Endothelial cell of umbilical vein (primary cell): ENCODE data around the gene ABLIM1. TPM values are rescaled to one million over a fixed set of nuclear protein-coding genes. Genes with fewer than 3 reads are reported as not detected.

Source experiments
- BruUV-seq: library from RNA; stranded (reverse); fragments of 400-500 nt; replicated peaks from 2 replicates; lab custom pipeline; 2021; lab: Mats Ljungman, UMichigan
- CTCF ChIA-PET: fragments of 300-600, 350-600 bp; sonication (Branson Sonifier 250); formaldehyde crosslinking; loops from one replicate; lab custom pipeline; 2021; ENCODE audit warnings: antibody characterized with exemption, inconsistent platforms; lab: Charles Lee
- POLR2A ChIA-PET: fragments of 300-600, 350-600 bp; sonication (Branson Sonifier 250); formaldehyde crosslinking; loops from one replicate; lab custom pipeline; 2021; ENCODE audit warnings: antibody characterized with exemption, inconsistent platforms; lab: Charles Lee
- DNase-seq: peaks from one replicate; pipeline ENCODE4 v3.0.0-alpha.2; 2011; ENCODE audit warnings: low read depth, low spot score
- FAIRE-seq: peaks from 2 replicates; lab custom pipeline; 2011; peaks lifted over from hg19 to GRCh38; lab: Jason Lieb, UNC
- H2AFZ ChIP-seq: 2 replicates; pipeline ENCODE4 v1.6.0; 2012; ENCODE audit warnings: low read depth, low read length, control low read depth, inconsistent platforms
- H3K27ac ChIP-seq: 2 replicates; pipeline ENCODE4 v1.5.1; 2011; ENCODE audit warnings: low read depth, mild to moderate bottlenecking, control low read depth, low read length, moderate library complexity; ENCODE audit not compliant: insufficient read depth
- H3K27me3 ChIP-seq, 2 experiments: 2 replicates each; pipeline versions ENCODE4 v1.6.0 to v1.6.1; 2011; ENCODE audit warnings: low read length in 2 of 2, mixed read lengths in 1 of 2; ENCODE audit not compliant: control insufficient read depth in 2 of 2, insufficient read depth in 2 of 2
- H3K36me3 ChIP-seq, 2 experiments: 2 replicates in 1 of 2; 3 replicates in 1 of 2; pipeline ENCODE4 v1.5.1; 2011; ENCODE audit warnings: low read length in 2 of 2, mild to moderate bottlenecking in 1 of 2, moderate library complexity in 1 of 2; ENCODE audit not compliant: control insufficient read depth in 2 of 2, insufficient read depth in 2 of 2; ENCODE audit errors: extremely low read depth in 1 of 2
- H3K4me1 ChIP-seq: 3 replicates; pipeline ENCODE4 v1.5.1; 2011; ENCODE audit warnings: mild to moderate bottlenecking, low read length; ENCODE audit not compliant: control insufficient read depth, insufficient read depth; ENCODE audit errors: extremely low read depth
- H3K4me2 ChIP-seq: 2 replicates; pipeline ENCODE4 v1.6.1; 2011; ENCODE audit warnings: low read length, control low read depth, mixed read lengths; ENCODE audit not compliant: insufficient read depth
- H3K4me3 ChIP-seq, 3 experiments: fragments of 200-600 bp in 1 of 3; sonication (generic), shearing (Covaris generic) in 1 of 3; replicated peaks in 1 of 3; 2 replicates each; pipeline ENCODE4 v1.5.1; 2011 to 2016; ENCODE audit warnings: control low read depth in 3 of 3, low read length in 3 of 3, mild to moderate bottlenecking in 2 of 3, inconsistent platforms in 1 of 3, low read depth in 1 of 3, moderate library complexity in 1 of 3; ENCODE audit not compliant: insufficient read depth in 1 of 3
- H3K79me2 ChIP-seq: 2 replicates; pipeline ENCODE4 v1.6.0; 2012; ENCODE audit warnings: low read length, inconsistent platforms; ENCODE audit not compliant: control insufficient read depth, insufficient read depth
- H3K9ac ChIP-seq: replicated peaks from 2 replicates; pipeline ENCODE3; 2011; ENCODE audit warnings: low read length, control low read depth; ENCODE audit not compliant: insufficient read depth; ENCODE audit errors: extremely low read depth
- H3K9me1 ChIP-seq: replicated peaks from 3 replicates; pipeline ENCODE4 v1.6.0; 2011; ENCODE audit warnings: mild to moderate bottlenecking, low read length; ENCODE audit not compliant: control insufficient read depth, insufficient read depth; ENCODE audit errors: extremely low read depth
- H3K9me3 ChIP-seq: replicated peaks from 2 replicates; pipeline ENCODE4 v1.5.1; 2012; ENCODE audit warnings: low read length, inconsistent platforms; ENCODE audit not compliant: control insufficient read depth, insufficient read depth
- H4K20me1 ChIP-seq: replicated peaks from 2 replicates; pipeline ENCODE3; 2011; ENCODE audit warnings: mild to moderate bottlenecking, low read length; ENCODE audit not compliant: control insufficient read depth, insufficient read depth; ENCODE audit errors: extremely low read depth
- EZH2 ChIP-seq: IDR thresholded peaks from 2 replicates; pipeline ENCODE4 v1.6.1; 2012; ENCODE audit warnings: borderline replicate concordance, low read depth, mild to moderate bottlenecking, moderate library complexity, low read length, inconsistent platforms; ENCODE audit not compliant: severe bottlenecking
- FOS ChIP-seq: IDR thresholded peaks from 2 replicates; pipeline ENCODE4 v1.6.1; 2011; ENCODE audit warnings: mild to moderate bottlenecking, low read length, moderate library complexity, borderline replicate concordance; ENCODE audit not compliant: insufficient read depth
- MYC ChIP-seq: IDR thresholded peaks from one replicate; pipeline ENCODE4 v1.6.1; 2011; ENCODE audit warnings: mild to moderate bottlenecking, low read depth, low read length
- dilution Hi-C: fragments of 300-500 bp; cut with MboI; formaldehyde crosslinking; loops from one replicate; pipeline ENCODE4 v1.15.0; 2019; ENCODE audit warnings: low sequenced_read_pairs; ENCODE audit not compliant: extremely low pct_ligation_motif_present
- intact Hi-C: fragments of 100-400 bp; cut with micrococcal nuclease; formaldehyde crosslinking; loops from one replicate; pipeline ENCODE4 v1.10.0; 2022
- polyA plus RNA-seq, 4 experiments: library from polyadenylated mRNA; depleted of rRNA in 3 of 4; stranded (reverse) in 3 of 4; unstranded in 1 of 4; fragments of >200 nt; gene quantifications; 2 replicates each; pipeline versions ENCODE4 v1.2.1 to v1.2.3, GENCODE V29; 2011 to 2012; ENCODE audit warnings: missing spikeins in 1 of 4
- total RNA-seq: library from RNA; stranded (reverse); gene quantifications from 2 replicates; pipeline ENCODE4 v1.2.3, GENCODE V29; 2021
- TF ChIP-seq, protein P1 (sequence below): IDR thresholded peaks from 2 replicates; pipeline ENCODE4 v1.6.1; 2011; ENCODE audit not compliant: insufficient read depth, insufficient read length
- TF ChIP-seq, protein P2 (sequence below), 2 donors: IDR thresholded peaks; 1 replicate in 1 of 2; 2 replicates in 1 of 2; pipeline ENCODE4 v1.5.1; 2011; ENCODE audit warnings: low read length in 2 of 2, mild to moderate bottlenecking in 2 of 2, moderate library complexity in 2 of 2, control low read depth in 1 of 2, inconsistent platforms in 1 of 2, low read depth in 1 of 2; ENCODE audit not compliant: insufficient read depth in 1 of 2; ENCODE audit errors: extremely low read depth in 1 of 2

ABLIM1 gene
- total and polyA plus RNA-seq, 2 donors (not counting 3 experiments of a cell fraction or from before 2014, with no cell fraction given) = 128 to 235 TPM

DNA sequence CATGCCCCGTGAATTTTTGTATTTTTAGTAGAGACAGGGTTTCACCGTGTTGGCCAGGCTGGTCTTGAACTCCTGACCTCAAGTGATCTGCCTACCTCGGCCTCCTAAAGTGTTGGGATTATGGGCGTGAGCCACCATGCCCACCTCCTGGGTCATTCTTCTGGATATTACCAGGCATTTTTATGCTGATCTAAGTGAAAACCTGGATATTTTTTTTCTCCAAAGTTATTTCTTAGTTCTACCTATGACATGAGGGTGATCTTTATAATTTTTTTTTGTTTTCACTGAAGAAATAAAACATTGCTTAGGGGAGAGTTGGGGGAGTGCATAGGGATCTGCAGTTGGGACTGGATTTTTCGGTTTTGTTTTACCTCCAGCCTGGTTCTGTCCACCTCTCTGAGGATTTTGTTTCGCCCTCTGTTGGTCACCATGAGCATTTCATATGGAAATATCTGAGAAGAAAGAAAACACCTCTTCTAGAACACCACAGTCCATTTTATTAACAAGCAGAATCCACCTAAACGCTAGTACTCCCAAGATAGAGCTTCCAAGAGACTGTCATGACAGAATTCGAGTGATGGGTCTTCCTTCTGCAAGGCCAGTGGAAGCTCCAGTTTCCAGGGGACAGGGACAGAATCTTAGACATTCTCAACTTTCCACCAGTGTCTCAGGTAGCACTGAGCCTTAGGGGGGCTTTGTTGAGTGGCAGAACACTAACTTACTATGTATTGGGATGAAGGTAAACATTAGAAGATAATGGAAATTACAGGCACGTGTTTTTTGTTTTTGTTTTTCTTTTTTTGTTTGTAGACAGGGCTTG is 220.4 kb downstream of the ABLIM1 start:
- peak; percentile 80 for FAIRE-seq
- H2AFZ ChIP-seq = no peak overlapping the region
- no peak overlapping the region for H3K27ac ChIP-seq
- no peak overlapping the region for H3K4me2 ChIP-seq
- TF ChIP-seq FOS = no peak
- TF ChIP-seq EZH2 = no peak
- TF ChIP-seq, protein P1, sequence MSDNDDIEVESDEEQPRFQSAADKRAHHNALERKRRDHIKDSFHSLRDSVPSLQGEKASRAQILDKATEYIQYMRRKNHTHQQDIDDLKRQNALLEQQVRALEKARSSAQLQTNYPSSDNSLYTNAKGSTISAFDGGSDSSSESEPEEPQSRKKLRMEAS = no peak
- no peak for TF ChIP-seq MYC
- TF ChIP-seq, protein P2, sequence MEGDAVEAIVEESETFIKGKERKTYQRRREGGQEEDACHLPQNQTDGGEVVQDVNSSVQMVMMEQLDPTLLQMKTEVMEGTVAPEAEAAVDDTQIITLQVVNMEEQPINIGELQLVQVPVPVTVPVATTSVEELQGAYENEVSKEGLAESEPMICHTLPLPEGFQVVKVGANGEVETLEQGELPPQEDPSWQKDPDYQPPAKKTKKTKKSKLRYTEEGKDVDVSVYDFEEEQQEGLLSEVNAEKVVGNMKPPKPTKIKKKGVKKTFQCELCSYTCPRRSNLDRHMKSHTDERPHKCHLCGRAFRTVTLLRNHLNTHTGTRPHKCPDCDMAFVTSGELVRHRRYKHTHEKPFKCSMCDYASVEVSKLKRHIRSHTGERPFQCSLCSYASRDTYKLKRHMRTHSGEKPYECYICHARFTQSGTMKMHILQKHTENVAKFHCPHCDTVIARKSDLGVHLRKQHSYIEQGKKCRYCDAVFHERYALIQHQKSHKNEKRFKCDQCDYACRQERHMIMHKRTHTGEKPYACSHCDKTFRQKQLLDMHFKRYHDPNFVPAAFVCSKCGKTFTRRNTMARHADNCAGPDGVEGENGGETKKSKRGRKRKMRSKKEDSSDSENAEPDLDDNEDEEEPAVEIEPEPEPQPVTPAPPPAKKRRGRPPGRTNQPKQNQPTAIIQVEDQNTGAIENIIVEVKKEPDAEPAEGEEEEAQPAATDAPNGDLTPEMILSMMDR (IDR thresholded peaks at IDR 0.05; ENCODE audit: extremely low read depth in 1 of 2, insufficient read depth in 1 of 2, low read depth in 1 of 2, low read length in 2 of 2) = peak; percentile 34 to 41
- no peak overlapping the region for H3K4me3 ChIP-seq
- ChIA-PET CTCF (interaction anchor here (1.0 to 3.5 kb wide), 4 partner anchors 34 to 134 kb away, joined by 3 to 42 read pairs (median 4); no protein-coding TSS in a partner anchor), POLR2A (no interaction called here)
- no peaks in the 10 kb centered on the region for H3K9me3 ChIP-seq
- no peaks in the 10 kb centered on the region for H3K27me3 ChIP-seq
- intact Hi-C loops = loop anchor here (1.0 kb wide), 1 partner anchor 133 kb away; no protein-coding TSS in a partner anchor
- H3K36me3 ChIP-seq = peaks cover 4 to 52% of the 10 kb centered on the region in 2 experiments
- H4K20me1 ChIP-seq = no peaks in the 10 kb centered on the region
- no TSS peak for BruUV-seq
- no peaks in the 10 kb centered on the region for H3K9me1 ChIP-seq
- no peak overlapping the region for H3K9ac ChIP-seq
- no peaks in the 10 kb centered on the region for H3K79me2 ChIP-seq
- dilution Hi-C loops = no loop called here
- H3K4me1 ChIP-seq = no peaks in the 10 kb centered on the region
- DNase-seq = no peak
